H1 (cell line): ENCODE data around the gene GGA1.

Experiments
- CREB1 ChIP-seq: IDR thresholded peaks from 2 replicates; pipeline ENCODE4 v1.6.1; 2012; ENCODE audit warnings: inconsistent platforms
- CTCF ChIP-seq, 3 experiments: IDR thresholded peaks; 1 replicate in 2 of 3; 2 replicates in 1 of 3; pipeline versions ENCODE4 v1.5.1 to v1.6.1; 2011; ENCODE audit warnings: low read length in 3 of 3, mild to moderate bottlenecking in 3 of 3, inconsistent platforms in 2 of 3, low read depth in 1 of 3, moderate library complexity in 1 of 3; ENCODE audit not compliant: insufficient read depth in 1 of 3; ENCODE audit errors: control extremely low read depth in 1 of 3
- GABPA ChIP-seq: IDR thresholded peaks from 2 replicates; pipeline ENCODE4 v1.6.1; 2011; ENCODE audit warnings: mild to moderate bottlenecking, low read length, moderate library complexity, borderline replicate concordance; ENCODE audit not compliant: insufficient read depth
- HDAC6 ChIP-seq: IDR thresholded peaks from one replicate; pipeline ENCODE4 v1.7.1; 2012; ENCODE audit warnings: low read depth, mild to moderate bottlenecking, inconsistent platforms, low read length, moderate library complexity
- POLR2A ChIP-seq, 2 experiments: IDR thresholded peaks; 1 replicate in 1 of 2; 2 replicates in 1 of 2; pipeline ENCODE4 v1.6.1; 2011; ENCODE audit warnings: low read depth in 2 of 2, low read length in 2 of 2, mild to moderate bottlenecking in 2 of 2; ENCODE audit errors: control extremely low read depth in 1 of 2
- RAD21 ChIP-seq, 2 experiments: IDR thresholded peaks in 1 of 2; conservative IDR thresholded peaks in 1 of 2; 2 replicates each; pipeline ENCODE4 v1.6.1; 2011; ENCODE audit warnings: low read depth in 2 of 2, low read length in 2 of 2, improper control_type of control experiment in 1 of 2, inconsistent platforms in 1 of 2, mild to moderate bottlenecking in 1 of 2, moderate library complexity in 1 of 2
- SIN3A ChIP-seq, 2 experiments: IDR thresholded peaks in 1 of 2; conservative IDR thresholded peaks in 1 of 2; 2 replicates each; pipeline ENCODE4 v1.6.1; 2011 to 2012; ENCODE audit warnings: low read length in 2 of 2, improper control_type of control experiment in 1 of 2, low read depth in 1 of 2, mild to moderate bottlenecking in 1 of 2
- YY1 ChIP-seq: IDR thresholded peaks from 2 replicates; pipeline ENCODE4 v1.6.1; 2011; ENCODE audit warnings: low read depth, mild to moderate bottlenecking, low read length
- ZNF274 ChIP-seq: IDR thresholded peaks from 2 replicates; pipeline ENCODE4 v1.7.0; 2012; ENCODE audit warnings: low read length, borderline replicate concordance; ENCODE audit errors: extremely low read depth
- TF ChIP-seq, protein P1 (sequence below): IDR thresholded peaks from 2 replicates; pipeline ENCODE4 v1.6.1; 2011; ENCODE audit warnings: low read length, improper control_type of control experiment
- TF ChIP-seq, protein P2 (sequence below): IDR thresholded peaks from 2 replicates; pipeline ENCODE4 v1.6.1; 2011; ENCODE audit warnings: low read depth, mild to moderate bottlenecking, low read length; ENCODE audit not compliant: insufficient read depth
- TF ChIP-seq, protein P3 (sequence below): IDR thresholded peaks from 2 replicates; pipeline ENCODE4 v1.6.1; 2012; ENCODE audit warnings: inconsistent platforms

GRCh38 chr22:37604074-37604473 lies 4.6 kb upstream of the GGA1 start:
- TF ChIP-seq CTCF (IDR thresholded peaks at IDR 0.05; ENCODE audit: control extremely low read depth in 1 of 3, insufficient read depth in 1 of 3, low read depth in 1 of 3, low read length in 3 of 3) = no peak
- TF ChIP-seq CREB1 = no peak
- TF ChIP-seq HDAC6 = no peak
- TF ChIP-seq, protein P1, sequence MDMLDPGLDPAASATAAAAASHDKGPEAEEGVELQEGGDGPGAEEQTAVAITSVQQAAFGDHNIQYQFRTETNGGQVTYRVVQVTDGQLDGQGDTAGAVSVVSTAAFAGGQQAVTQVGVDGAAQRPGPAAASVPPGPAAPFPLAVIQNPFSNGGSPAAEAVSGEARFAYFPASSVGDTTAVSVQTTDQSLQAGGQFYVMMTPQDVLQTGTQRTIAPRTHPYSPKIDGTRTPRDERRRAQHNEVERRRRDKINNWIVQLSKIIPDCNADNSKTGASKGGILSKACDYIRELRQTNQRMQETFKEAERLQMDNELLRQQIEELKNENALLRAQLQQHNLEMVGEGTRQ = no peak
- TF ChIP-seq POLR2A (IDR thresholded peaks at IDR 0.05; ENCODE audit: control extremely low read depth in 1 of 2, low read depth in 2 of 2, low read length in 2 of 2) = no peak
- TF ChIP-seq, protein P2, sequence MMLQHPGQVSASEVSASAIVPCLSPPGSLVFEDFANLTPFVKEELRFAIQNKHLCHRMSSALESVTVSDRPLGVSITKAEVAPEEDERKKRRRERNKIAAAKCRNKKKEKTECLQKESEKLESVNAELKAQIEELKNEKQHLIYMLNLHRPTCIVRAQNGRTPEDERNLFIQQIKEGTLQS = no peak
- TF ChIP-seq RAD21 (IDR thresholded peaks at IDR 0.05 in 1 of 2, conservative IDR thresholded peaks at IDR 0.05 in 1 of 2; ENCODE audit: low read depth in 2 of 2, low read length in 2 of 2) = no peak
- no peak for TF ChIP-seq GABPA
- no peak for TF ChIP-seq SIN3A (conservative IDR thresholded peaks at IDR 0.05 in 1 of 2, IDR thresholded peaks at IDR 0.05 in 1 of 2; ENCODE audit: low read depth in 1 of 2, low read length in 2 of 2)
- TF ChIP-seq YY1 = no peak
- TF ChIP-seq ZNF274 = no peak
- TF ChIP-seq, protein P3, sequence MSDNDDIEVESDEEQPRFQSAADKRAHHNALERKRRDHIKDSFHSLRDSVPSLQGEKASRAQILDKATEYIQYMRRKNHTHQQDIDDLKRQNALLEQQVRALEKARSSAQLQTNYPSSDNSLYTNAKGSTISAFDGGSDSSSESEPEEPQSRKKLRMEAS = no peak
